OCI-LY3 (cell line): ENCODE results near the gene ELAVL3.

ENCODE experiments used
- H2AFZ ChIP-seq: fragments of 200-600, 300-600 bp; shearing (Covaris generic); 2 replicates; pipeline ENCODE4 v1.6.0; 2014; ENCODE audit warnings: antibody characterized with exemption, low read depth, low read length
- H3K27ac ChIP-seq: fragments of 200-600, 300-600 bp; sonication (generic); 2 replicates; pipeline ENCODE4 v1.5.1; 2014; ENCODE audit warnings: mild to moderate bottlenecking, low read length, moderate library complexity, mixed read lengths
- H3K27me3 ChIP-seq: fragments of 200-600, 300-600 bp; sonication (generic); 2 replicates; pipeline ENCODE4 v1.6.1; 2014; ENCODE audit warnings: low read depth, low read length, mixed read lengths
- H3K36me3 ChIP-seq: fragments of 200-600, 300-600 bp; sonication (generic); replicated peaks from 2 replicates; pipeline ENCODE3; 2014; ENCODE audit warnings: low read depth, low read length, mixed read lengths
- H3K4me1 ChIP-seq: fragments of 300-600, 200-600 bp; sonication (generic); 2 replicates; pipeline ENCODE4 v1.6.1; 2014; ENCODE audit warnings: low read length, mixed read lengths
- H3K4me2 ChIP-seq: fragments of 200-600, 300-600 bp; sonication (generic); 2 replicates; pipeline ENCODE4 v1.6.1; 2014; ENCODE audit warnings: low read length, mixed read lengths
- H3K4me3 ChIP-seq: fragments of 300-600, 200-600 bp; sonication (generic); 2 replicates; pipeline ENCODE4 v1.5.1; 2014; ENCODE audit warnings: antibody characterized with exemption, mild to moderate bottlenecking, low read length, moderate library complexity
- H3K79me2 ChIP-seq: fragments of 300-600, 200-600 bp; shearing (Covaris generic); 2 replicates; pipeline ENCODE4 v1.6.1; 2014; ENCODE audit warnings: mild to moderate bottlenecking, low read length, mixed read lengths
- H3K9ac ChIP-seq: fragments of 300-600, 200-600 bp; shearing (Covaris generic); 2 replicates; pipeline ENCODE4 v1.6.0; 2014; ENCODE audit warnings: mild to moderate bottlenecking, low read length, moderate library complexity
- H3K9me3 ChIP-seq: fragments of 200-600, 300-600 bp; shearing (Covaris generic); 2 replicates; pipeline ENCODE4 v1.6.1; 2014; ENCODE audit warnings: low read length, mixed read lengths; ENCODE audit not compliant: insufficient read depth
- H4K20me1 ChIP-seq: fragments of 200-600, 300-600 bp; sonication (generic); 2 replicates; pipeline ENCODE4 v1.6.1; 2016; ENCODE audit warnings: low read length, mixed read lengths; ENCODE audit not compliant: insufficient read depth
- CTCF ChIP-seq: fragments of 200-600, 300-600 bp; sonication (generic); IDR thresholded peaks from 2 replicates; pipeline ENCODE4 v1.5.1; 2014; ENCODE audit warnings: antibody characterized with exemption, low read length, low read depth
- EZH2phosphoT487 ChIP-seq: fragments of 200-600 bp; shearing (Covaris generic); IDR thresholded peaks from 2 replicates; pipeline ENCODE4 v1.6.1; 2018; ENCODE audit warnings: antibody characterized with exemption, mixed run types, low read depth

ELAVL3 gene

GRCh38 chr19:11450570-11451326, 30.1 kb downstream of the ELAVL3 start:
- Histone ChIP-seq H3K9ac (no peak overlapping the region), H4K20me1 (no peaks in the 10 kb centered on the region), H3K36me3 (peaks cover 24% of the 10 kb centered on the region)

GRCh38 chr19:11448923-11449554, 31.8 kb downstream of the ELAVL3 start:
- no peak overlapping the region for H3K27ac ChIP-seq
- peaks cover 39% of the 10 kb centered on the region for H3K36me3 ChIP-seq
- no peak overlapping the region for H3K9ac ChIP-seq
- peaks cover 16% of the 10 kb centered on the region for H3K4me1 ChIP-seq
- no peak overlapping the region for H3K4me2 ChIP-seq
- H3K79me2 ChIP-seq = peaks cover 18% of the 10 kb centered on the region
- H4K20me1 ChIP-seq = 0 out of 2 replicates have a peak, but pooled peaks cover 2% of the 10 kb centered on the region
- H3K4me3 ChIP-seq = no peak overlapping the region
- no peaks in the 10 kb centered on the region for H3K9me3 ChIP-seq
- no peaks in the 10 kb centered on the region for H3K27me3 ChIP-seq
- TF ChIP-seq EZH2phosphoT487 = no peak
- H2AFZ ChIP-seq = no peak overlapping the region

More at GRCh38 chr19:11450570-11451326, 30.1 kb downstream of the ELAVL3 start:
- H3K4me3 ChIP-seq = no peak overlapping the region
- no peak overlapping the region for H2AFZ ChIP-seq
- H3K9me3 ChIP-seq = no peaks in the 10 kb centered on the region
- H3K4me1 ChIP-seq = peaks cover 17% of the 10 kb centered on the region
- no peak for TF ChIP-seq CTCF
- no peak for TF ChIP-seq EZH2phosphoT487
- no peak overlapping the region for H3K4me2 ChIP-seq
- no peak overlapping the region for H3K27ac ChIP-seq
- peaks cover 26% of the 10 kb centered on the region for H3K79me2 ChIP-seq
- H3K27me3 ChIP-seq = no peaks in the 10 kb centered on the region

GRCh38 chr19:11448410-11448809, 32.4 kb downstream of the ELAVL3 start:
- Histone ChIP-seq H4K20me1 (0 out of 2 replicates have a peak, but pooled peaks cover 2% of the 10 kb centered on the region), H3K4me1 (peaks cover 13% of the 10 kb centered on the region), H3K4me2 (no peak overlapping the region), H3K27ac (no peak overlapping the region), H3K9me3 (no peaks in the 10 kb centered on the region), H3K4me3 (no peak overlapping the region), H3K36me3 (peaks cover 39% of the 10 kb centered on the region), H3K79me2 (peaks cover 13% of the 10 kb centered on the region), H3K27me3 (no peaks in the 10 kb centered on the region), H2AFZ (no peak overlapping the region), H3K9ac (no peak overlapping the region)
- TF ChIP-seq CTCF (no peak), EZH2phosphoT487 (no peak)

GRCh38 chr19:11447347-11448262, 33.2 kb downstream of the ELAVL3 start:
- Histone ChIP-seq H3K36me3 (peaks cover 39% of the 10 kb centered on the region), H3K4me3 (no peak overlapping the region), H3K4me2 (no peak overlapping the region), H3K27ac (no peak overlapping the region), H3K79me2 (peaks cover 5% of the 10 kb centered on the region), H3K4me1 (peaks cover 13% of the 10 kb centered on the region), H2AFZ (no peak overlapping the region), H3K9ac (no peak overlapping the region), H3K9me3 (no peaks in the 10 kb centered on the region), H3K27me3 (no peaks in the 10 kb centered on the region), H4K20me1 (0 out of 2 replicates have a peak, but pooled peaks cover 2% of the 10 kb centered on the region)
- TF ChIP-seq EZH2phosphoT487 (no peak), CTCF (no peak)
